ENCODE data around the gene SNAI1.

- TF ChIP-seq CTCF (IDR thresholded peaks at IDR 0.05) (no peak), POLR2A (IDR thresholded peaks at IDR 0.05) (no peak)
Observed at GRCh38 chr20:50038169-50038568, 55.4 kb downstream of the SNAI1 start.
